Mucosa of descending colon (tissue), 3 donors: ENCODE measurements around the gene DES. TPM values are rescaled to one million over a fixed set of nuclear protein-coding genes. Genes with fewer than 3 reads are reported as not detected.
A peak's percentile ranks its signal among the peaks of the same experiment; 100 is the strongest.

Experiments
- ATAC-seq: fragments of 200-7000 bp; cut with Tn5 transposase; one replicate; pipeline ENCODE4 v1.9.1; 2020; ENCODE audit warnings: mild to moderate bottlenecking, moderate library complexity
- DNase-seq, 3 donors: peaks; one replicate each; pipeline ENCODE4 v3.0.0-alpha.2; 2020
- H3K36me3 ChIP-seq: fragments of 200-600 bp; one replicate; pipeline ENCODE4 v1.8.0; 2021; ENCODE audit warnings: low read depth, mild to moderate bottlenecking
- H3K4me1 ChIP-seq: fragments of 200-600 bp; one replicate; pipeline ENCODE4 v1.8.0; 2021; ENCODE audit warnings: low read depth, mild to moderate bottlenecking
- H3K4me3 ChIP-seq: fragments of 200-600 bp; one replicate; pipeline ENCODE4 v1.8.0; 2021; ENCODE audit warnings: mild to moderate bottlenecking
- H3K9me3 ChIP-seq: fragments of 200-600 bp; one replicate; pipeline ENCODE4 v1.8.0; 2021; ENCODE audit warnings: mild to moderate bottlenecking
- intact Hi-C, 2 donors: fragments of 100-400 bp; cut with DNase I in 1 of 2; cut with micrococcal nuclease in 1 of 2; formaldehyde crosslinking; loops; one replicate each; pipeline versions ENCODE4 v1.11.0 to v1.11.1; 2022; cut with DNase I, micrococcal nuclease
- total RNA-seq, 3 donors: library from RNA; stranded (reverse); fragmentation: NEBNext Ultra II Directional in 2 of 3; extraction: Animal tissue kit (Norgen Biotek cat#: 25700) in 2 of 3; gene quantifications; one replicate each; pipeline versions ENCODE4 v1.2.1 to v1.2.4, GENCODE V29; 2021 to 2023
- TF ChIP-seq, protein P1 (sequence below): fragments of 200-600 bp; IDR thresholded peaks from one replicate; pipeline ENCODE4 v1.8.0; 2022; ENCODE audit warnings: antibody characterized with exemption, mild to moderate bottlenecking
- donor health status: DM: no; HTN: no; CAD: no; lungs with moderate emphysema.
- donor health status: DM: no; HTN: no; CAD: no.
- donor health status: DM: no; HTN: yes; CAD: no.

DES gene
- total RNA-seq, 3 donors from 2014 or later = 65.4 to 4,715 (median 359) TPM

DNA sequence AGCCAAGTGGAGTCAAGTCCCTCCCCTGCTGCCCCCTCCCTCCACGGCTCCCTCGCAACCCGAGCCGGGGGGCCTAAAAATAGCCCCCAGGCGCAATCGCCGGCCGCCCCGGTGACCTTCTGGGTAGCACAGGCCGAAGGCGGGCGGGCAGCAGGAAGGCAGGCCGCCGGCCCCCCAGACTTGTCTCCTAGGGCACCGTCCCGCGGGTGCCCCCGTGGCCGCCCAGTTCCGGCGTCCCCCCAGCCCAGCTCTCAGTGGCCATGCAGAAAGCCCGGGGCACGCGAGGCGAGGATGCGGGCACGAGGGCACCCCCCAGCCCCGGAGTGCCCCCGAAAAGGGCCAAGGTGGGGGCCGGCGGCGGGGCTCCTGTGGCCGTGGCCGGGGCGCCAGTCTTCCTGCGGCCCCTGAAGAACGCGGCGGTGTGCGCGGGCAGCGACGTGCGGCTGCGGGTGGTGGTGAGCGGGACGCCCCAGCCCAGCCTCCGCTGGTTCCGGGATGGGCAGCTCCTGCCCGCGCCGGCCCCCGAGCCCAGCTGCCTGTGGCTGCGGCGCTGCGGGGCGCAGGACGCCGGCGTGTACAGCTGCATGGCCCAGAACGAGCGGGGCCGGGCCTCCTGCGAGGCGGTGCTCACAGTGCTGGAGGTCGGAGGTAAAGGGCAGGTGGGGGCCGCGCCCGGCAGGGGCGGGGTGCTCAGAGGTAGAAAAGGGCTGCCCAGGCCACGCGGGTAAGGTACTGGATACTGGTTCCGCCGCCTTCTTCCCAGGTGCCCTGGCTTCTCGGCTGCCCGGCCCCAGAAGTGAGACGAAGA, 16.7 kb downstream of the DES start, which contains the start of gene SPEG:
TSS of gene SPEG (plus strand) at position 126 of the 808 bp plus-strand sequence. CDS start at position 261, 135 bp downstream.
- Histone ChIP-seq H3K36me3 (no peaks in the 10 kb centered on the region), H3K4me3 (no peak within 1 kb of the TSS), H3K4me1 (no peaks in the 10 kb centered on the region), H3K9me3 (no peaks in the 10 kb centered on the region)
- TF ChIP-seq, protein P1, sequence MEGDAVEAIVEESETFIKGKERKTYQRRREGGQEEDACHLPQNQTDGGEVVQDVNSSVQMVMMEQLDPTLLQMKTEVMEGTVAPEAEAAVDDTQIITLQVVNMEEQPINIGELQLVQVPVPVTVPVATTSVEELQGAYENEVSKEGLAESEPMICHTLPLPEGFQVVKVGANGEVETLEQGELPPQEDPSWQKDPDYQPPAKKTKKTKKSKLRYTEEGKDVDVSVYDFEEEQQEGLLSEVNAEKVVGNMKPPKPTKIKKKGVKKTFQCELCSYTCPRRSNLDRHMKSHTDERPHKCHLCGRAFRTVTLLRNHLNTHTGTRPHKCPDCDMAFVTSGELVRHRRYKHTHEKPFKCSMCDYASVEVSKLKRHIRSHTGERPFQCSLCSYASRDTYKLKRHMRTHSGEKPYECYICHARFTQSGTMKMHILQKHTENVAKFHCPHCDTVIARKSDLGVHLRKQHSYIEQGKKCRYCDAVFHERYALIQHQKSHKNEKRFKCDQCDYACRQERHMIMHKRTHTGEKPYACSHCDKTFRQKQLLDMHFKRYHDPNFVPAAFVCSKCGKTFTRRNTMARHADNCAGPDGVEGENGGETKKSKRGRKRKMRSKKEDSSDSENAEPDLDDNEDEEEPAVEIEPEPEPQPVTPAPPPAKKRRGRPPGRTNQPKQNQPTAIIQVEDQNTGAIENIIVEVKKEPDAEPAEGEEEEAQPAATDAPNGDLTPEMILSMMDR = no peak
- DNase-seq = peak in 1 of 3 donors; percentile 49
- ATAC-seq = no peak
- intact Hi-C loops = no loop called here

GRCh38 chr2:219435701-219436100, 17.5 kb downstream of the DES start:
- Histone ChIP-seq H3K9me3 (no peaks in the 10 kb centered on the region), H3K4me1 (no peaks in the 10 kb centered on the region), H3K36me3 (no peaks in the 10 kb centered on the region), H3K4me3 (no peak overlapping the region)
- TF ChIP-seq, protein P1 = no peak
- intact Hi-C loops = no loop called here
- DNase-seq = no peak
- no peak for ATAC-seq

GRCh38 chr2:219436491-219436890, 18.3 kb downstream of the DES start:
- TF ChIP-seq, protein P1 = no peak
- intact Hi-C loops = no loop called here
- DNase-seq (no peak), ATAC-seq (no peak)
- H3K36me3 ChIP-seq = no peaks in the 10 kb centered on the region
- H3K9me3 ChIP-seq = no peaks in the 10 kb centered on the region
- H3K4me1 ChIP-seq = peaks cover under 1% of the 10 kb centered on the region
- no peak overlapping the region for H3K4me3 ChIP-seq

DNA sequence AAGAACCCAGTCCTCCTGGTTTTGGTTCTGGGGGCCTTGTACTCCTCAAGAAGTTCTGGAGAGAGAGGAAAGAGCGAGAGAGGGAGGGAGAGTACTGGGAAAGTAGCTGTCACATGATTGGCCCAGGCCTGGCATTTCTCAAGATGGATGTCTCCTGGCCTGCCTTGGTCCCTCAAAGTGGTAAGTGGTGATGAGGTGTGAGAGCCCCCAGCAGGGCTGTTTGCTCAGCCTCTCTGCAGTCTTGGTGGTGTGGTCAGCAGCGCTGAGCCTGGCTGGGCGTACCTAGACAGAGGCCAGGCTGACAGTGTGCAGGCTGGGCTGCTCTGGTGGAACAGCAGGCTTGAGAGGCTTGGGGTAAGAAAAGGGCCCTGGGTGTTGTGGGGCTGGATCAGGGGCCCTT, 19.0 kb downstream of the DES start:
- TF ChIP-seq, protein P1 = no peak
- no peak for ATAC-seq
- no peak for DNase-seq
- H3K4me1 ChIP-seq = peaks cover 5% of the 10 kb centered on the region
- H3K36me3 ChIP-seq = no peaks in the 10 kb centered on the region
- no peaks in the 10 kb centered on the region for H3K9me3 ChIP-seq
- no peak overlapping the region for H3K4me3 ChIP-seq
- intact Hi-C loops = no loop called here

- no peak for DNase-seq
- Histone ChIP-seq H3K36me3 (no peaks in the 10 kb centered on the region), H3K4me1 (peaks cover 7% of the 10 kb centered on the region), H3K9me3 (no peaks in the 10 kb centered on the region), H3K4me3 (no peak overlapping the region)
- TF ChIP-seq, protein P1 = no peak
- ATAC-seq = no peak
- intact Hi-C loops = no loop called here
Observed at GRCh38 chr2:219437690-219438206, 19.6 kb downstream of the DES start.
